ENCODE measurements around the gene NIPSNAP3A.

DNA sequence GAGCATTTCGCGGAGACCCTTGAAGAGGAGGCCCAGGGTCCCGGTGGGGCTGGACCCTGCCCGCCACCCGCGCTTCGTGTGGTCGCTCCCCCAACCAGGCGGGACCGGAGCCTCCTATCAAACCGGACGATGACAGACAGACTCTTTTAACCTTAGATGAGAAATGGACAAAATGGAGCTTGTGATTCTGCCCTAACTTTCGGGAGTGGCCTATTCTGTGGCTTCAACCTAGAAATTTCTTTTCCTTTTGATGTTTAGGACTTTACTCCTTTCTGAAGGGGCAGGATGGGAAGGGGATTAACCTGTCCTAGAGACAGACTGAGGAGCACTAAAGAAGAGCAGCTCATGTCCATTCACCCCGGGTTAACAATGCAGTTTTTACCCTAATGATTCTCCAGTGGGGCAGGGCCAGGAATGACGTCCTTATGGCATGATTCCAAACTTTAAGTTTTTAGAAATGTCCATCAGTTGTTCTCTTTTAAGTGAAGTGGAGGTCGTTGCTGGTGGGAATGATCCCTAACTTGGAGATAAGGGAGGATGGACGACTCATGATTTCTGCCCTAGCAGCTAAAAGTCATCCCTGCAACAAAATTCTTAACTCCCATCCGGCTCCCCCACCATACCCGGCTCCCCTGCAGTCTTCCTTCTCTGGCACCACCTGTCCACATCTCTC, 1.0 kb downstream of the NIPSNAP3A start:
- TF ChIP-seq, protein P1, sequence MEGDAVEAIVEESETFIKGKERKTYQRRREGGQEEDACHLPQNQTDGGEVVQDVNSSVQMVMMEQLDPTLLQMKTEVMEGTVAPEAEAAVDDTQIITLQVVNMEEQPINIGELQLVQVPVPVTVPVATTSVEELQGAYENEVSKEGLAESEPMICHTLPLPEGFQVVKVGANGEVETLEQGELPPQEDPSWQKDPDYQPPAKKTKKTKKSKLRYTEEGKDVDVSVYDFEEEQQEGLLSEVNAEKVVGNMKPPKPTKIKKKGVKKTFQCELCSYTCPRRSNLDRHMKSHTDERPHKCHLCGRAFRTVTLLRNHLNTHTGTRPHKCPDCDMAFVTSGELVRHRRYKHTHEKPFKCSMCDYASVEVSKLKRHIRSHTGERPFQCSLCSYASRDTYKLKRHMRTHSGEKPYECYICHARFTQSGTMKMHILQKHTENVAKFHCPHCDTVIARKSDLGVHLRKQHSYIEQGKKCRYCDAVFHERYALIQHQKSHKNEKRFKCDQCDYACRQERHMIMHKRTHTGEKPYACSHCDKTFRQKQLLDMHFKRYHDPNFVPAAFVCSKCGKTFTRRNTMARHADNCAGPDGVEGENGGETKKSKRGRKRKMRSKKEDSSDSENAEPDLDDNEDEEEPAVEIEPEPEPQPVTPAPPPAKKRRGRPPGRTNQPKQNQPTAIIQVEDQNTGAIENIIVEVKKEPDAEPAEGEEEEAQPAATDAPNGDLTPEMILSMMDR (IDR thresholded peaks at IDR 0.05; ENCODE audit: low read length), result no peak
- TF ChIP-seq EZH2 (IDR thresholded peaks at IDR 0.05; ENCODE audit: borderline replicate concordance, low read length), result no peak

Measured in OCI-LY1 (cell line).